SKM-1 (cell line): ENCODE measurements around the gene TSPEAR.

Experiments
- DNase-seq: peaks from one replicate; lab custom pipeline; 2025; ENCODE audit not compliant: unreplicated experiment; lab: John Stamatoyannopoulos, UW

TSPEAR gene

DNA sequence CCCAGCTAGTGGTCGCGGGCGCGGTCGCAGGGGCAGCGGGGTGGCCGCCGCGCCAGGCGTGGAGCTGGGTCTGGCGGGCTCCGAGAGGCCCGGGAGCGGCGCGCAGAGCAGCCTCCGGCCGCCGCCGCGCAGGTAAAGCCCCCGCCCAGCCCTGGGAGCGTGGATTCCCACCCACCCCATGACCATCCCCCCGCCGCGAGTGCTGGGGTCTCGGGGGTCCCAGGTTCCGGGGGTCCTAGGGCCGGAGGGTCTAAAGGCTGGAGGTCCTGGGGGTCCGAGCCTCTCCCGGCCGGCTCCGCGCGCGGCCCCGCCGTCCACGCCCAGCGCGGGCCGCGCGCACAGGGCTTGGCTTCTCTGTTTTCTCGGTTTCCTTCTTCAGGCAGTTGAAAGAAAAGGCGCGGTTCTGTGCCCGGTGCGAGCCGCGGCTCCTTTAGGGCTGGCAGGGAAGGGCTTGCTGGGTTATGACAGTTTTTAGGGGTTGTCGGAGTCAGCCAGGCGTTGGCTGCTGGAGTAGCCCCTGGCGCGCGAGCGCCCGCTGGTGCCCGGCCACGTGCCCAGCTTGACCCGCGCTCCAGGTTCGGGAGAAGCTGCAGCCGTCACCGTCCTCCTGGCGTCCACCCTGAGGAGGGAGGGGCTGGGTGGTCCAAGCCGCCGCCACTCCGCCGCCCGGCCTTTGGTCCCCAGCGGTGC is 255.7 kb downstream of the TSPEAR start:
- DNase-seq: no peak

DNA sequence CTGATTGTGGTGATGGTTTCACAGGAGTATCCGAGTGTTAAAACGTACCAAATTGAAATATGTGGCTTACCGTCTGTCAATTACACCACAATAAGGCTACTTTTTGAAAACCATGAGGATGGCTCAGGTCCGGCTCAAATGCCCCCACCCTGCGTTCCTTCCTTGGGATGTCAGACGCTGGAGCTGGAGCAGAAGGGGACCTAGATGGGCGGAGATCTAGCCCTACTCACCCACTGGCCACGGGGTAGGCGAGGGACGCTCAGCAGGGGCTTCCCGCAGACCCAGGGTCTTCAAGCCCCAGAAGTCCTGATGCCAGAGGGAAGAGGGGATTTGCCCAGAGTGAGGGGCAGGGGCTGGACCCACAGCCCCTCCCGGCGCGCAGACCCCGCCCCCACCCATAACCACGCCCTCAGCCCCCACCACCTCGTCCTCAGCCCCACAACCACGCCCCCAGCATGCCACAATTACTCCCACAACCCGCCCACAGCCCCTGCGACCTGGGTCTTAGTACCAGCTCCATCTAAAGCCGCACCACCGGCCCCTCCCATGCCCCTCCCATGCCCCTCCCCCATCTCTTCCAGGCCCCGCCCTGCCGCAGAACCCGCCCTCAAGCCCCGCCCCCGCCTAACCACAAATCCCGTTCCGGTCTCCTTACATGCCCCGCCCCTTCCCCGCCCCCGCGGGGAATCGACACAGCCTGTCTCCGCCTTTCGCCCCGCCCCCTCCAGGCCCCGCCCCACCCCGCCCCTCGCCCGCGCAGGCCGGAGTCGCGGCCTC is 256.4 kb downstream of the TSPEAR start, which contains the start of gene LRRC3:
LRRC3 (plus strand) TSS at position 764 of the 777 bp plus-strand sequence. CDS start 1,135 bp downstream, outside the sequence.
- peak; percentile 71 for DNase-seq

DNA sequence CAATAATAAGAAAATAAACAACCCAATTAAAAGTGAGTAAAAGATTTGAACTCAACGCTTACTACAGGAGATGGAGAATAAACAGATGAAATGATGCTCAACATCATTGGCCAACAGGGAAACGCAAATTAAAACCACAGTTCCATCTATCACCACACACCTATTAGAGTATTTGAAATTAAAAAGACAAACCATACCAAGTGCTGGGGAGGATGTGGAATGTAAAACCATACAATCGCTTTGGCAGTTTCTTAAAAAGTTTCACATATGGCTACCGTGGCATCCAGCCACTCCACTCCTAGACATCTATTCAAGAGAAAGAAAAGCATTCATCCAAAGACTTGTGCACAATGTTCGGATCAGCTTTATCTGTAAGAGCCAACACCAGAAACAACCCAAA is 257.3 kb downstream of the TSPEAR start:
- no peak for DNase-seq

DNA sequence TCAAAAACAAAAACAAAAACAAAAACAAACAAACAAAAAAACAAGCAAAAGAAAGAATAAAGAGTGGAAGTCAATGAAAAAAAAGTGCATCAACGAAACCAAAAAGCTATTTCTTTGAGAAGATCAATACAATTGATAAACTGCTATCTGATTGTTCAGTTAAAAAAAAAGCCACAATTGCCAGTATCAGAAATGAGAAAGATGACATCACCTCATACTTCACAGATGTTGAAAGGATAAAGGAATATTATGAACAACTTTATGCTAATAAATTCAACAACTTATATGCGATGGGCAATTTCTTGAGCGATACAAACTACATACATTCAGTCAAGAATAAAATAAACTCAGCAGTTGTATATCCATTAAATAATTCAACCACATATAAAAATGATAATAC is 258.3 kb downstream of the TSPEAR start:
- no peak for DNase-seq

DNA sequence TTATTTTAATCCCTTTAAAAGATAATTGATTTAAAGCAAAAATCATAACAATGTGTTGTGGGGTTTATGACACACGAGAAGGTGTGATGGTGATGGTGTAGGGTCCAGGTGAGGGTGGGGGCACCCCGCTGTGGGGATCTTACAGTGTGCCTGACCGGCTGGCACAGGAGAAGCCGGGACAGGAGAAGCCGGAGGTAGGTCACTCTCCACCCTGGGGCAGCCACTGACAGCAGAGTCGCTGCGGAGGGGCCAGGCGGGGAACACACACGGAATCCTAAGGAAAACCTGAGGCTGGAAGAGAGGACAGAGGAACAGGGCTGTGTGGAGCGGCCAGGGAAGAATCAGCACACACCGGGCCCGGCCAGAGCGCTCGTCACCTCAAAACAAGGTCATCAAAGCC is 260.4 kb downstream of the TSPEAR start:
- DNase-seq: no peak

DNA sequence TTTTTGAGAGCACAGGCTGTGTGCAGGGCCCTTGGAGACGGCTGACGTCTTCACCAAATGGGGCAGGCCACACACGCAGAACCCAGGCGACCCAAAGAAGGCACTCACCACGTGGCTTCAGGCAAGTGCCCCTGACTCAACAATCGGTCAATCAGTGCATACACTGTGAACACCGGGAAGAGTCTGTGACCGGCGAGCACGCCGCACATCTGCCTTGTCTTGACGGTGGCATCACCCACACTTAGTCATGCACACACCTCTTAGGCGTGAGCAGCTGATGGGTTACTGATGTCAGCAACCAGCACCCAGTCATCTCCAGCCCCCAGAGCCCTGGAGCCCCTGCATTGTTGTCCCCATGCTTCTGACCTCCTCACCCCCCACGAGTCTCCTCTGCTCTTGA is 261.0 kb downstream of the TSPEAR start:
- DNase-seq: no peak

GRCh38 chr21:44449473-44450363 is 261.7 kb downstream of the TSPEAR start:
- no peak for DNase-seq

GRCh38 chr21:44448651-44449131 is 262.7 kb downstream of the TSPEAR start:
- no peak for DNase-seq
